Mesothelial cell of epicardium (in vitro differentiated cells): Measurements from ENCODE around the gene CHRND. TPM values are rescaled to one million over a fixed set of nuclear protein-coding genes. Genes with fewer than 3 reads are reported as not detected.

ENCODE experiments used
- DNase-seq, 2 experiments: peaks; one replicate each; pipeline ENCODE4 v3.0.0; 2021; ENCODE audit warnings: low spot score in 2 of 2; ENCODE audit not compliant: unreplicated experiment in 2 of 2
- H3K27ac Mint-ChIP-seq: 2 replicates; pipeline ENCODE4 v1.8.0; 2021; ENCODE audit warnings: mixed read lengths
- H3K27me3 Mint-ChIP-seq: 2 replicates; pipeline ENCODE4 v1.8.0; 2021; ENCODE audit warnings: low read depth, mixed read lengths
- H3K36me3 Mint-ChIP-seq: 2 replicates; pipeline ENCODE4 v1.8.0; 2021; ENCODE audit warnings: mixed read lengths
- H3K4me1 Mint-ChIP-seq: 2 replicates; pipeline ENCODE4 v1.8.0; 2021; ENCODE audit warnings: mixed read lengths
- H3K4me3 Mint-ChIP-seq: 2 replicates; pipeline ENCODE4 v1.8.0; 2021; ENCODE audit warnings: mild to moderate bottlenecking, moderate library complexity, mixed read lengths
- H3K9me3 Mint-ChIP-seq: 2 replicates; pipeline ENCODE4 v1.8.0; 2021; ENCODE audit warnings: mixed read lengths
- total RNA-seq: library from RNA; stranded (reverse); gene quantifications from 3 replicates; pipeline ENCODE4 v1.2.1, GENCODE V29; 2021
- TF ChIP-seq, protein P1 (sequence below): fragments of 200-600 bp; sonication (generic); IDR thresholded peaks from one replicate; pipeline ENCODE4 v1.5.0; 2021; ENCODE audit warnings: antibody characterized with exemption; ENCODE audit not compliant: unreplicated experiment

The CHRND gene
- total RNA-seq, 1 donor from 2014 or later = not detected

DNA sequence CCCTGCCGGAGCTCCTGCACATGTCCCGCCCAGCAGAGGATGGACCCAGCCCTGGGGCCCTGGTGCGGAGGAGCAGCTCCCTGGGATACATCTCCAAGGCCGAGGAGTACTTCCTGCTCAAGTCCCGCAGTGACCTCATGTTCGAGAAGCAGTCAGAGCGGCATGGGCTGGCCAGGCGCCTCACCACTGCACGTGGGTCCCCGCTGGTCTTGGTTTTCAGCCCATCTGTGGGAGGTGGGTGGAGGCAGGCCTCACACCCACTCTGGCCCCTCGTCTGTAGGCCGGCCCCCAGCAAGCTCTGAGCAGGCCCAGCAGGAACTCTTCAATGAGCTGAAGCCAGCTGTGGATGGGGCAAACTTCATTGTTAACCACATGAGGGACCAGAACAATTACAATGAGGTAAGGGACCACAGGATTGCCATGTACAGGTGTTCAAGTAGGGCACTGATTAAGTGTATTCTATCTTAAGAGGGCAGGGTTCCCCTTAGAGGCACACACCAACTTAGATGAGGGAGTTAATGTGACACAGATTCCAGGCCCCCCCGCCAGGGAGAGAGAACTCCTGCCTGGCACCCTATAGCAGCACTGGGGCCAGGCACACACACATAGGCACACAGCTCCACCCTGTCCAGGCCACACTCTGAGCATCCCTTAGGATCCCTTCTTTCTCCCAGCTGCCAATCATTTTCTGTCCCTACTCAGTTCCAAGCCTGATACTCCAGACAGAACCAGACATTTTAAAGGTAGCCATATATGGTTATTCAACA is 8.2 kb downstream of the CHRND start:
- Mint-ChIP-seq H3K27ac (no peak overlapping the region), H3K9me3 (peaks cover 7% of the 10 kb centered on the region), H3K36me3 (peaks cover 2% of the 10 kb centered on the region), H3K4me1 (peaks cover 6% of the 10 kb centered on the region), H3K4me3 (no peak overlapping the region), H3K27me3 (peaks cover 10% of the 10 kb centered on the region)
- DNase-seq = no peak
- TF ChIP-seq, protein P1, sequence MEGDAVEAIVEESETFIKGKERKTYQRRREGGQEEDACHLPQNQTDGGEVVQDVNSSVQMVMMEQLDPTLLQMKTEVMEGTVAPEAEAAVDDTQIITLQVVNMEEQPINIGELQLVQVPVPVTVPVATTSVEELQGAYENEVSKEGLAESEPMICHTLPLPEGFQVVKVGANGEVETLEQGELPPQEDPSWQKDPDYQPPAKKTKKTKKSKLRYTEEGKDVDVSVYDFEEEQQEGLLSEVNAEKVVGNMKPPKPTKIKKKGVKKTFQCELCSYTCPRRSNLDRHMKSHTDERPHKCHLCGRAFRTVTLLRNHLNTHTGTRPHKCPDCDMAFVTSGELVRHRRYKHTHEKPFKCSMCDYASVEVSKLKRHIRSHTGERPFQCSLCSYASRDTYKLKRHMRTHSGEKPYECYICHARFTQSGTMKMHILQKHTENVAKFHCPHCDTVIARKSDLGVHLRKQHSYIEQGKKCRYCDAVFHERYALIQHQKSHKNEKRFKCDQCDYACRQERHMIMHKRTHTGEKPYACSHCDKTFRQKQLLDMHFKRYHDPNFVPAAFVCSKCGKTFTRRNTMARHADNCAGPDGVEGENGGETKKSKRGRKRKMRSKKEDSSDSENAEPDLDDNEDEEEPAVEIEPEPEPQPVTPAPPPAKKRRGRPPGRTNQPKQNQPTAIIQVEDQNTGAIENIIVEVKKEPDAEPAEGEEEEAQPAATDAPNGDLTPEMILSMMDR = no peak

DNA sequence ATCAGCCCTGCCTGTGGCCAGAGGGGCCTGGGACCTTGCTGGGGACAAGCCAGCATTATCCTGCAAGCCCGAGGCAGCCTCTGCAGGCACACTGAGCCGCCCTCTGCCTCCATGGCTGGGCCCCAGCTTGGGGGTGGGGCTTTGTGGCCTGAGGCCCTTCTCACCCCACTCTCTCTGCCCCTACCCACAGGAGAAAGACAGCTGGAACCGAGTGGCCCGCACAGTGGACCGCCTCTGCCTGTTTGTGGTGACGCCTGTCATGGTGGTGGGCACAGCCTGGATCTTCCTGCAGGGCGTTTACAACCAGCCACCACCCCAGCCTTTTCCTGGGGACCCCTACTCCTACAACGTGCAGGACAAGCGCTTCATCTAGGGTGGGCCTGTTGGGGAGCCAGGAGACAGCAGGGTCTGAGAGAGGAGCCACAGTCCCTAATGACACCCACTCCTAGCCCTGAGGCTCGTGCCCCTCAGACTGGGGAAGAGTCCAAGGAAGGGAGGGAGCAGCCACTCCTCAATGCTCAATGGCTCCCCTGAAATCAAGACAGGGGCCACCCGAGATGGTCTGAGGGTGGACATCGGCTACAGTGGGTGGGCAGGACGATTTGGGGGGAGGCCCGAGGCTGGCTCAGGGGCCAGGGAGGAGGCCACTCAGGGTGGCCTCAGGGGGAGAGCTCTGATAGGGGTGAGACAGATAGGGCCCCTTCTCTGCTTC is 9.1 kb downstream of the CHRND start:
- H3K4me3 Mint-ChIP-seq = no peak overlapping the region
- peaks cover 5% of the 10 kb centered on the region for H3K27me3 Mint-ChIP-seq
- no peak for DNase-seq
- H3K9me3 Mint-ChIP-seq = peaks cover 7% of the 10 kb centered on the region
- TF ChIP-seq, protein P1 = no peak
- peaks cover 12% of the 10 kb centered on the region for H3K4me1 Mint-ChIP-seq
- H3K27ac Mint-ChIP-seq = no peak overlapping the region
- peaks cover 2% of the 10 kb centered on the region for H3K36me3 Mint-ChIP-seq

DNA sequence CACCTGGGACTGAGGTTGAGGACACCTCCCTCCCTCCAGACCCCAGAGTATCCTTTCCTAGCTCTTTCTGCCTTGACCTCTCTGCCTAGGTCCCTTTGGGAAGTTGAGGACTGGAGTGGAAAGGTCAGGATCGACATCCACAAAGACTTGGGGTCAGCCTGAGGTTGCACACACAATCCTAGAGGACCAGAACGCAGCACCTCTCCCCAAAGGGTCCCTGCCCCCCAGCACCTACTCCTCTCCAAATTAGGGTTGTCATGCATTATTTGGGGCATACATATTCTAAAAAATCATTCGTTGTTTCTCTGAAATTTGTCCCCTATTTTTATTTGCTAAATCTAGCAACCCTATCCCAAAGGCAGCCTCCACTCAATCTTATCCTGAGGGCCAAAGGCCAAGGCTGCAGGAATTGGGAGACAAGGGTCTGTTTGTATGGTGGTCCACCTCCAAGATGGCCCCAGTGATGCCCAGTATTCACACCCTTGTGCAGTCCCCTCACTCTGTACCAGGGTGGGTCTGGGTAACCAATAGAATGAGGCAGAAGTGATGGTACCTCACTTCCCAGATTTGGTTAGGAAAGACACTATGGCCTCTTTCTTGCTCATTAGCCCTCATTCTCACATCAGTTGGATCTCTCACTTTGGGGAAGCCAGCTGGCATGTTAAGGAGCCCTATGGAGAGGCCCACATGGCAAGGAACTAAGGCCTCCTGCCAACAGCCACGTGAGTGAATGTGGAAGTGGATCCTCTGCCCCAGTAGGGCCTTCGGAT is 10.0 kb downstream of the CHRND start:
- Mint-ChIP-seq H3K27ac (no peak overlapping the region), H3K36me3 (peaks cover 2% of the 10 kb centered on the region), H3K4me3 (no peak overlapping the region), H3K9me3 (peaks cover 7% of the 10 kb centered on the region), H3K27me3 (peaks cover 3% of the 10 kb centered on the region), H3K4me1 (peaks cover 12% of the 10 kb centered on the region)
- TF ChIP-seq, protein P1 = no peak
- no peak for DNase-seq

DNA sequence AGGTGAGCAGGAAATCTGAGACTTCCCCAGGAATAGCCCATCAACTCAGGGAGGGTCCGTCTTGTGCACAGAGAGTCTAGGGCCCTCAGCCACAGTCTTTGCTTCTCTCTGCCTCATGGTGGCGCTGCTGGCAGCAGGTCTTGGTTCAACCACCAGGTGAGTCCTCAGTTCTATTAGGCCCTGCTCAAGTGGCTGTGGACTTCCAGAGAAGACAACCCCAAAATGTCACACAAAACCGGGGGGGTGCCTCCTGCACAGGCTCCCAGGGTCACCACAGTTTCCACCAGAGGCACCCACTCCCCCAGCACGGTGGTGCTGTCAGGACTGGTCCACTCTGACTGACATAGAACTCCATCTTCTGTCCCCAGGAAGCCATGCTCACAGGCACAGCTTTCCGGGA is 11.1 kb downstream of the CHRND start:
- Mint-ChIP-seq H3K4me1 (peaks cover 12% of the 10 kb centered on the region), H3K27me3 (no peaks in the 10 kb centered on the region), H3K4me3 (no peak overlapping the region), H3K27ac (no peak overlapping the region), H3K9me3 (peaks cover 7% of the 10 kb centered on the region), H3K36me3 (peaks cover 2% of the 10 kb centered on the region)
- DNase-seq = no peak
- TF ChIP-seq, protein P1 = no peak

DNA sequence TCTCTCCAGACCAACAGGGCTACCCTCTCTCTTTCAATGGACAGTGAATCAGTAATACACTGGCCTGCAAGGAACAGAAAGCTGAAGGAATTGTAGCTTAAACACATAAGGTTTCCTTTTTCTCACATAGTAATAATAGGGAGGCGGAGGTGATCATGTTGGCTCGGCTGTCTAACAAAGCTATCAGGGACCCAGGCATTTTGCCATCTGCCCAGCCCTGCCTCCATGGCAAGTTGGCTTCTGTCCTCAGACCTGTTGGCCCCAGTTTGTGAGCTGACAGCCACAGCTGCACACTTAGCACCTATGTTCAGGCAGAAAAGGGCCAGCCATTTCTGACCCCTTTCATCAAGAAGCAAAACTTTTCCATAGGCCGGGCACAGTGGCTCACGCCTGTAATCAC is 11.5 kb downstream of the CHRND start:
- Mint-ChIP-seq H3K4me3 (no peak overlapping the region), H3K9me3 (peaks cover 7% of the 10 kb centered on the region), H3K27ac (no peak overlapping the region), H3K4me1 (peaks cover 12% of the 10 kb centered on the region), H3K27me3 (no peaks in the 10 kb centered on the region), H3K36me3 (peaks cover 2% of the 10 kb centered on the region)
- TF ChIP-seq, protein P1 = no peak
- no peak for DNase-seq
